IMR-90 (cell line): Measurements from ENCODE around the gene STRADA. TPM values are rescaled to one million over a fixed set of nuclear protein-coding genes. Genes with fewer than 3 reads are reported as not detected.

ENCODE experiments used
- ATAC-seq: fragments of 200-7000 bp; cut with Tn5 transposase; 2 replicates; pipeline ENCODE4 v1.9.1; 2020; ENCODE audit warnings: low read depth, mild to moderate bottlenecking, moderate library complexity
- BruUV-seq: library from RNA; stranded (reverse); fragments of 400-500 nt; replicated peaks from 2 replicates; lab custom pipeline; 2021; lab: Mats Ljungman, UMichigan
- CTCF ChIA-PET: fragments of 300-600 bp; formaldehyde crosslinking; extraction: SDS; loops from one replicate; lab custom pipeline; 2021; ENCODE audit warnings: antibody characterized with exemption; lab: Yijun Ruan, JAX
- POLR2A ChIA-PET: fragments of 300-600 bp; sonication (Branson Sonifier 250); formaldehyde crosslinking; loops from one replicate; lab custom pipeline; 2022; ENCODE audit warnings: antibody characterized with exemption; ENCODE audit not compliant: unreplicated experiment; lab: Charles Lee
- DNase-seq: peaks from one replicate; pipeline ENCODE4 v3.0.0; 2013
- H2AFZ ChIP-seq: replicated peaks from 2 replicates; pipeline ENCODE3; 2013; ENCODE audit warnings: low read length, mild to moderate bottlenecking; ENCODE audit not compliant: poor library complexity
- H2AK5ac ChIP-seq: 2 replicates; pipeline ENCODE4 v1.6.1; 2013; ENCODE audit warnings: low read depth, low read length, inconsistent platforms
- H2AK9ac ChIP-seq: replicated peaks from 2 replicates; pipeline ENCODE3; 2013; ENCODE audit warnings: mild to moderate bottlenecking, low read depth, low read length, moderate library complexity; ENCODE audit not compliant: poor library complexity
- H2BK120ac ChIP-seq: 2 replicates; pipeline ENCODE4 v1.6.1; 2013; ENCODE audit warnings: low read depth, low read length, inconsistent platforms
- H2BK15ac ChIP-seq: 3 replicates; pipeline ENCODE4 v1.6.1; 2013; ENCODE audit warnings: low read depth, low read length, inconsistent platforms
- H2BK20ac ChIP-seq: 2 replicates; pipeline ENCODE4 v1.6.1; 2013; ENCODE audit warnings: low read depth, mild to moderate bottlenecking, inconsistent platforms, low read length, moderate library complexity
- H2BK5ac ChIP-seq: 2 replicates; pipeline ENCODE4 v1.6.1; 2013; ENCODE audit warnings: mild to moderate bottlenecking, low read depth, low read length, inconsistent platforms; ENCODE audit not compliant: poor library complexity, severe bottlenecking
- H3K14ac ChIP-seq: replicated peaks from 2 replicates; pipeline ENCODE4 v1.6.1; 2013; ENCODE audit warnings: low read depth, low read length, inconsistent platforms
- H3K18ac ChIP-seq: 2 replicates; pipeline ENCODE4 v1.6.1; 2013; ENCODE audit warnings: low read depth, low read length, control low read depth
- H3K23ac ChIP-seq: 2 replicates; pipeline ENCODE4 v1.6.1; 2013; ENCODE audit warnings: low read depth, low read length, inconsistent platforms
- H3K27ac ChIP-seq: 2 replicates; pipeline ENCODE4 v1.5.1; 2013; ENCODE audit warnings: mild to moderate bottlenecking, control low read depth, low read length; ENCODE audit not compliant: insufficient read depth
- H3K27me3 ChIP-seq: 2 replicates; pipeline ENCODE4 v1.6.1; 2013; ENCODE audit warnings: low read length; ENCODE audit not compliant: control insufficient read depth, insufficient read depth
- H3K36me3 ChIP-seq: 2 replicates; pipeline ENCODE4 v1.6.1; 2013; ENCODE audit warnings: low read length, mixed read lengths; ENCODE audit not compliant: control insufficient read depth, insufficient read depth
- H3K4ac ChIP-seq: 2 replicates; pipeline ENCODE4 v1.6.1; 2013; ENCODE audit warnings: low read depth, low read length, inconsistent platforms
- H3K4me1 ChIP-seq: 2 replicates; pipeline ENCODE4 v1.6.1; 2013; ENCODE audit warnings: low read length, mixed read lengths; ENCODE audit not compliant: control insufficient read depth, insufficient read depth
- H3K4me2 ChIP-seq: 2 replicates; pipeline ENCODE4 v1.6.1; 2013; ENCODE audit warnings: low read depth, mild to moderate bottlenecking, control low read depth, low read length, moderate library complexity
- H3K4me3 ChIP-seq: 2 replicates; pipeline ENCODE4 v1.5.1; 2013; ENCODE audit warnings: low read depth, mild to moderate bottlenecking, control low read depth, low read length, moderate library complexity; ENCODE audit not compliant: insufficient read depth
- H3K56ac ChIP-seq: 2 replicates; pipeline ENCODE4 v1.6.1; 2013; ENCODE audit warnings: low read length, inconsistent platforms; ENCODE audit not compliant: insufficient read depth; ENCODE audit errors: extremely low read depth
- H3K79me1 ChIP-seq, 2 experiments: 2 replicates each; pipeline ENCODE4 v1.6.1; 2013; ENCODE audit warnings: low read length in 2 of 2, inconsistent platforms in 1 of 2, low read depth in 1 of 2
- H3K9ac ChIP-seq: 2 replicates; pipeline ENCODE4 v1.6.1; 2013; ENCODE audit warnings: low read depth, low read length, control low read depth
- H3K9me1 ChIP-seq: 2 replicates; pipeline ENCODE4 v1.6.1; 2013; ENCODE audit warnings: low read length, inconsistent platforms; ENCODE audit not compliant: insufficient read depth
- H3K9me3 ChIP-seq: 2 replicates; pipeline ENCODE4 v1.6.1; 2013; ENCODE audit warnings: low read length; ENCODE audit not compliant: control insufficient read depth, insufficient read depth
- H4K20me1 ChIP-seq: 2 replicates; pipeline ENCODE4 v1.6.1; 2013; ENCODE audit warnings: low read length, inconsistent platforms; ENCODE audit not compliant: insufficient read depth
- H4K5ac ChIP-seq: 2 replicates; pipeline ENCODE4 v1.6.1; 2013; ENCODE audit warnings: mild to moderate bottlenecking, low read depth, low read length, control low read depth
- H4K8ac ChIP-seq, 2 experiments: 2 replicates each; pipeline ENCODE4 v1.6.1; 2013; ENCODE audit warnings: low read depth in 2 of 2, low read length in 2 of 2, control low read depth in 1 of 2, inconsistent platforms in 1 of 2
- H4K91ac ChIP-seq: 2 replicates; pipeline ENCODE4 v1.6.1; 2013; ENCODE audit warnings: low read depth, low read length, inconsistent platforms; ENCODE audit not compliant: insufficient read depth
- BHLHE40 ChIP-seq: fragments of 150-350 bp; IDR thresholded peaks from 2 replicates; pipeline ENCODE4 v1.6.1; 2016; ENCODE audit warnings: mild to moderate bottlenecking, low read depth, low read length
- CEBPB ChIP-seq: IDR thresholded peaks from 2 replicates; pipeline ENCODE4 v1.6.1; 2012; ENCODE audit warnings: low read depth, low read length, improper control_type of control experiment
- CHD1 ChIP-seq: IDR thresholded peaks from 2 replicates; pipeline ENCODE4 v1.6.1; 2012; ENCODE audit warnings: low read depth, low read length, improper control_type of control experiment
- CTCF ChIP-seq: conservative IDR thresholded peaks from 2 replicates; pipeline ENCODE4 v1.5.1; 2012; ENCODE audit warnings: mild to moderate bottlenecking, low read depth, low read length, improper control_type of control experiment
- ELK1 ChIP-seq: fragments of 150-350 bp; IDR thresholded peaks from 2 replicates; pipeline ENCODE4 v1.6.1; 2016; ENCODE audit warnings: low read depth, mild to moderate bottlenecking, low read length, moderate library complexity, borderline replicate concordance
- FOS ChIP-seq: fragments of 150-350 bp; IDR thresholded peaks from 2 replicates; pipeline ENCODE4 v1.6.1; 2016; ENCODE audit warnings: low read depth, low read length
- MAFK ChIP-seq: IDR thresholded peaks from 2 replicates; pipeline ENCODE4 v1.6.1; 2012; ENCODE audit warnings: low read depth, low read length, improper control_type of control experiment
- MAZ ChIP-seq: IDR thresholded peaks from 2 replicates; pipeline ENCODE4 v1.6.1; 2012; ENCODE audit warnings: low read depth, mild to moderate bottlenecking, low read length, improper control_type of control experiment, moderate library complexity, borderline replicate concordance
- MXI1 ChIP-seq: IDR thresholded peaks from 2 replicates; pipeline ENCODE4 v1.6.1; 2012; ENCODE audit warnings: low read depth, mild to moderate bottlenecking, low read length, moderate library complexity, borderline replicate concordance
- NFE2L2 ChIP-seq: fragments of 150-350 bp; IDR thresholded peaks from 2 replicates; pipeline ENCODE4 v1.6.1; 2016; ENCODE audit warnings: low read depth, mild to moderate bottlenecking, low read length
- POLR2A ChIP-seq: IDR thresholded peaks from 2 replicates; pipeline ENCODE4 v1.6.1; 2012; ENCODE audit warnings: mild to moderate bottlenecking, low read depth, low read length
- RAD21 ChIP-seq: IDR thresholded peaks from 2 replicates; pipeline ENCODE4 v1.6.1; 2012; ENCODE audit warnings: low read length, improper control_type of control experiment
- RCOR1 ChIP-seq: IDR thresholded peaks from 2 replicates; pipeline ENCODE4 v1.6.1; 2012; ENCODE audit warnings: mild to moderate bottlenecking, low read length, improper control_type of control experiment; ENCODE audit not compliant: insufficient replicate concordance
- RFX5 ChIP-seq: IDR thresholded peaks from 2 replicates; pipeline ENCODE4 v1.8.0; 2012; ENCODE audit warnings: low read depth, mild to moderate bottlenecking, low read length, moderate library complexity
- SMC3 ChIP-seq: fragments of 150-350 bp; IDR thresholded peaks from 2 replicates; pipeline ENCODE4 v1.6.1; 2016; ENCODE audit warnings: low read depth, mild to moderate bottlenecking, antibody characterized with exemption, low read length, moderate library complexity
- USF2 ChIP-seq: fragments of 150-350 bp; IDR thresholded peaks from 2 replicates; pipeline ENCODE4 v1.6.1; 2017; ENCODE audit warnings: mild to moderate bottlenecking, antibody characterized with exemption, low read length, low read depth
- WGBS, 2 experiments: methylation state at CpG; one replicate each; pipeline versions ENCODE4 v1.1.5 to v1.1.7; 2013; ENCODE audit warnings: missing lambda C conversion rate in 2 of 2; ENCODE audit not compliant: insufficient read length in 1 of 2; ENCODE audit errors: extremely low coverage in 2 of 2; 5-methylcytosine and 5-hydroxymethylcytosine counted together
- dilution Hi-C: fragments of 300-500 bp; cut with HindIII; formaldehyde crosslinking; loops from one replicate; pipeline ENCODE4 v1.14.3; 2018; ENCODE audit warnings: low sequenced_read_pairs; ENCODE audit not compliant: unreplicated experiment
- in situ Hi-C: fragments of 300-500 bp; cut with MboI; formaldehyde crosslinking; loops from 3 replicates; pipeline ENCODE4 v1.14.3; 2019; ENCODE audit warnings: low sequenced_read_pairs, inconsistent platforms, mixed read lengths
- intact Hi-C: fragments of 100-400 bp; cut with micrococcal nuclease; formaldehyde crosslinking; loops from 2 replicates; pipeline ENCODE4 v1.10.0; 2022
- polyA plus RNA-seq, 3 experiments: library from polyadenylated mRNA; depleted of rRNA; stranded (reverse); fragments of >200 nt; gene quantifications; 2 replicates each; pipeline ENCODE4 v1.2.3, GENCODE V29; 2012; ENCODE audit warnings: low replicate concordance in 1 of 3
- total RNA-seq: library from RNA; depleted of rRNA; stranded (reverse); fragments of >200 nt; gene quantifications from 2 replicates; pipeline ENCODE4 v1.2.3, GENCODE V29; 2012

Gene STRADA
- total and polyA plus RNA-seq, 2 of the 4 experiments (the other 2 are of a cell fraction): 19.9 to 30.9 TPM

GRCh38 chr17:63704259-63704576, 37.4 kb downstream of the STRADA start:
- 96% methylated on average over 4 of the region's 11 CpGs; no CpG with 5 or more reads in 1 of the 2 experiments for whole genome bisulfite sequencing, 2 experiments
- peaks cover 34% of the 10 kb centered on the region for H3K36me3 ChIP-seq
- DNase-seq (no peak), ATAC-seq (no peak)
- dilution Hi-C loops: no loop called here
- no peaks in the 10 kb centered on the region for H3K9me1 ChIP-seq
- H3K14ac ChIP-seq: no peak overlapping the region
- H4K91ac ChIP-seq: no peak overlapping the region
- in situ Hi-C loops: no loop called here
- TF ChIP-seq MXI1 (no peak), ELK1 (no peak), SMC3 (no peak), BHLHE40 (no peak), RCOR1 (no peak), MAFK (no peak), NFE2L2 (no peak), USF2 (no peak), POLR2A (no peak), MAZ (no peak), RFX5 (no peak), CTCF (no peak), RAD21 (no peak), CEBPB (no peak), FOS (no peak), CHD1 (no peak)
- no peak overlapping the region for H2AK5ac ChIP-seq
- no peak overlapping the region for H3K23ac ChIP-seq
- H3K9ac ChIP-seq: no peak overlapping the region
- H3K4me3 ChIP-seq: no peak overlapping the region
- no peaks in the 10 kb centered on the region for H3K9me3 ChIP-seq
- no peak overlapping the region for H2AFZ ChIP-seq
- H2BK5ac ChIP-seq: no peak overlapping the region
- H3K4ac ChIP-seq: no peak overlapping the region
- no TSS peak for BruUV-seq
- no peak overlapping the region for H3K56ac ChIP-seq
- no peak overlapping the region for H4K8ac ChIP-seq
- H3K27ac ChIP-seq: no peak overlapping the region
- H3K27me3 ChIP-seq: no peaks in the 10 kb centered on the region
- CTCF ChIA-PET: no interaction called here
- no peak overlapping the region for H4K5ac ChIP-seq
- no peak overlapping the region for H3K4me2 ChIP-seq
- no peak overlapping the region for H2BK120ac ChIP-seq
- H3K4me1 ChIP-seq: no peaks in the 10 kb centered on the region
- H4K20me1 ChIP-seq: no peaks in the 10 kb centered on the region
- no peak overlapping the region for H2BK20ac ChIP-seq
- no peak overlapping the region for H3K18ac ChIP-seq
- H2AK9ac ChIP-seq: no peak overlapping the region
- intact Hi-C loops: no loop called here
- H3K79me1 ChIP-seq: peaks cover 0 to 20% of the 10 kb centered on the region in 2 experiments; a peak in 2 of 4 replicates
- no peak overlapping the region for H2BK15ac ChIP-seq
- POLR2A ChIA-PET: no interaction called here
